ENCODE data around the gene CANT1. TPM values are rescaled to one million over a fixed set of nuclear protein-coding genes. Genes with fewer than 3 reads are reported as not detected.

Gene CANT1
- total RNA-seq, 1 experiment from 2014 or later, result 116 TPM

DNA sequence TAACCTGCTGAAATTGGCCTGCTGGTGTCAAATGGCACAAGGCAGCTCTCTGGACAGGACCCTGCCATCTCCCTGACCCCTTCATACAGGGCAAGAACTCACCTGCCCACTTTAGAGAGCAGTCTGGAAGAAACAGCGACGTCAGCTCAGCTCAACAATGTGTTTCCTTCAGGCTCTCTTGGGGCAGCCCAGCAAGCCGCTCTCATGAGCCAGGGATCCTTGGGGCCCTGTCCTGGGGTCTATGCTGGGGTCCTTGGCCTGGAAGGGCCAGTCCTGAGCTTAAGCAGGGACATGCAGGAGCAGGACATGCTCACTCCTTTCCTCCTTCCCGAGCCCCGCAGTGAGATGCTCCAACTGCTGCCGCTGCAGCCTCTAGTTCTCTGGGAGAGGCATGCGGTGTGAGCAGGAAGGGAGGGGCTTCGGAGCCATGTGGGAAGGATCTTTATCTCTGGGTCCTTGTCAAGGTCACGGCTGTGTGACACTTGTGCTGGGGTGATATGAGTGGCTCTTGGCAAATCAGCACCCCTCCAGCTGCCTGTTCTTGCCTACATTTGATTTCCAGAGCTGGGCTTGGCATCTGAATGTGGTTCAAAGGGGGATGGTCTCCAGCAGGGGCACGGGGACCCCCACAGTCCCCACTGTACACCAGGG, 17.8 kb upstream of the CANT1 start:
- H3F3A ChIP-seq (ENCODE audit: insufficient read depth, low read depth), result 0 out of 2 replicates have a peak, but pooled peaks cover 6% of the 10 kb centered on the region
- CTCF ChIA-PET, result interaction anchor here (0.5 to 1.8 kb wide), 3 partner anchors 10 to 125 kb away, joined by 3 to 10 read pairs (median 9); no protein-coding TSS in a partner anchor
- H3K4me3 ChIP-seq, result no peak overlapping the region; the same call in 1 of the 2 replicates
- intact Hi-C loops (cut with micrococcal nuclease; ENCODE audit: unreplicated experiment), result loop anchor here (2.0 kb wide), 1 partner anchor 23 kb away; no protein-coding TSS in a partner anchor
- peaks cover 37% of the 10 kb centered on the region for H3K4me1 ChIP-seq (replicated peaks; ENCODE audit: insufficient read depth)
- POLR2A ChIA-PET (ENCODE audit: unreplicated experiment), result interaction anchor here (0.7 to 1.1 kb wide), 2 partner anchors 22 to 31 kb away, joined by 3 read pairs; no protein-coding TSS in a partner anchor
- peak overlapping the region; percentile 88 for H3K4me2 ChIP-seq
- DNase-seq, result no peak
- H3K9me2 ChIP-seq (ENCODE audit: insufficient read depth), result no peaks in the 10 kb centered on the region
- no peak for TF ChIP-seq EZH2 (IDR thresholded peaks at IDR 0.05; ENCODE audit: low read depth)
- TF ChIP-seq, protein P1, sequence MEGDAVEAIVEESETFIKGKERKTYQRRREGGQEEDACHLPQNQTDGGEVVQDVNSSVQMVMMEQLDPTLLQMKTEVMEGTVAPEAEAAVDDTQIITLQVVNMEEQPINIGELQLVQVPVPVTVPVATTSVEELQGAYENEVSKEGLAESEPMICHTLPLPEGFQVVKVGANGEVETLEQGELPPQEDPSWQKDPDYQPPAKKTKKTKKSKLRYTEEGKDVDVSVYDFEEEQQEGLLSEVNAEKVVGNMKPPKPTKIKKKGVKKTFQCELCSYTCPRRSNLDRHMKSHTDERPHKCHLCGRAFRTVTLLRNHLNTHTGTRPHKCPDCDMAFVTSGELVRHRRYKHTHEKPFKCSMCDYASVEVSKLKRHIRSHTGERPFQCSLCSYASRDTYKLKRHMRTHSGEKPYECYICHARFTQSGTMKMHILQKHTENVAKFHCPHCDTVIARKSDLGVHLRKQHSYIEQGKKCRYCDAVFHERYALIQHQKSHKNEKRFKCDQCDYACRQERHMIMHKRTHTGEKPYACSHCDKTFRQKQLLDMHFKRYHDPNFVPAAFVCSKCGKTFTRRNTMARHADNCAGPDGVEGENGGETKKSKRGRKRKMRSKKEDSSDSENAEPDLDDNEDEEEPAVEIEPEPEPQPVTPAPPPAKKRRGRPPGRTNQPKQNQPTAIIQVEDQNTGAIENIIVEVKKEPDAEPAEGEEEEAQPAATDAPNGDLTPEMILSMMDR (conservative IDR thresholded peaks at IDR 0.05), result no peak
- BruUV-seq (replicated peaks), result no TSS peak
- no peaks in the 10 kb centered on the region for H3K9me3 ChIP-seq (ENCODE audit: insufficient read depth, low read depth)
- no peaks in the 10 kb centered on the region for H3K79me2 ChIP-seq (ENCODE audit: low read depth)
- no peaks in the 10 kb centered on the region for H3K27me3 ChIP-seq (ENCODE audit: insufficient read depth, low read depth)
- H4K20me1 ChIP-seq (ENCODE audit: insufficient read depth), result no peaks in the 10 kb centered on the region
- peak overlapping the region; percentile 64; the same call in 1 of the 2 replicates for H3K27ac ChIP-seq
- H3K36me3 ChIP-seq (ENCODE audit: low read depth), result no peaks in the 10 kb centered on the region
- no peak overlapping the region for H2AFZ ChIP-seq

DNA sequence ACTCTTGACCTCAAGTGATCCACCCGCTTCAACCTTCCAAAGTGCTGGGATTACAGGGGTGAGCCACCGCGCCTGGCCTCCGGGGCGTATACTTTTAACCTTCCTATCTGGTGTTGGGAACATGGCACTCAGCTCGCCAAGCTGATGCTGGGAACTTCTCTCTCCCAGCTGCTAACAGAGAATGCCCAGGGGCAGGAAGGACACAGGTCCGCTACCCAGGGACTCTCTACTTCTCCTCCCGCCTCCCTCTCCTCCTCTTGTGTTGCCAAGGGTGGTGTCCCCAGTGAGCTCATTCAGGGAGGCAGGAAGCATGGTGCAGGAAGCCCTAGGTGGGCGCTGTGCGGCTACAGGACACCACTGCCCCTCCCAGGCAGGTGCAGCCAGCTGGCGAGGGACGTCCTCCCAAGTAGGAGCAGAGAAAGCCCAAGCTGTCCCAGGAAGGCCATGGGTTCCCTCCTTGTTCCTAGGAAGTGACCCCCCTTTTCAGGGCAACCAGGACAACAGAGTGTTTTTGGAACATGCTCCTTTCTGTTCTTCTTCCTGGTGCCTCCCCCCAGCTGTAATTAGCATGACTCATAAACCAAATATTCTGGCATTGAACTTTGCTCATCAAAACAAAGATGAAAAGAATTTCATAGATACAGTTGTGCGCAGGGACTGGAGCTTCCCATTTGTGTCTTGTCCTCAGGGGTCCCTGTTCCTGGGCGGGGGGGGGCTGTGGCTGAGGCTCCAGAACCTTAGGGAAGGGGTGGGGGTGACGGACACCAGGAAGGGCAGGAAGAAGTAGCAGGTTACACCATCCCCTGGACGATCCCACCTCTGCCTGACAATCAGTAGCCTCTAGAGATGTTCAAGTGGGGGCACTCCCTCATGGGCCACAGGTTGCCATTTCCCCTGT, 17.1 kb upstream of the CANT1 start:
- no peak for TF ChIP-seq EZH2 (IDR thresholded peaks at IDR 0.05; ENCODE audit: low read depth)
- TF ChIP-seq, protein P1 (conservative IDR thresholded peaks at IDR 0.05), result no peak
- Histone ChIP-seq H3K4me3 (peak overlapping the region; percentile 39; the same call in 1 of the 2 replicates), H3K27me3 (ENCODE audit: insufficient read depth, low read depth) (no peaks in the 10 kb centered on the region), H4K20me1 (ENCODE audit: insufficient read depth) (no peaks in the 10 kb centered on the region), H2AFZ (no peak overlapping the region), H3K9me2 (ENCODE audit: insufficient read depth) (no peaks in the 10 kb centered on the region), H3K79me2 (ENCODE audit: low read depth) (no peaks in the 10 kb centered on the region), H3K36me3 (ENCODE audit: low read depth) (no peaks in the 10 kb centered on the region), H3F3A (ENCODE audit: insufficient read depth, low read depth) (0 out of 2 replicates have a peak, but pooled peaks cover 6% of the 10 kb centered on the region), H3K4me1 (replicated peaks; ENCODE audit: insufficient read depth) (peaks cover 37% of the 10 kb centered on the region), H3K9me3 (ENCODE audit: insufficient read depth, low read depth) (no peaks in the 10 kb centered on the region), H3K27ac (peak overlapping the region; percentile 64), H3K4me2 (peak overlapping the region; percentile 88)
- peak; percentile 66 to 73 for DNase-seq
- no TSS peak for BruUV-seq (replicated peaks)
- intact Hi-C loops (cut with micrococcal nuclease; ENCODE audit: unreplicated experiment), result loop anchor here (2.0 kb wide), 1 partner anchor 22 kb away; no protein-coding TSS in a partner anchor
- POLR2A ChIA-PET (ENCODE audit: unreplicated experiment), result interaction anchor here (0.5 to 1.1 kb wide), 6 partner anchors 10 to 898 kb away, joined by 3 to 15 read pairs (median 3); partner anchors contain the start of gene TMC6
- CTCF ChIA-PET, result interaction anchor here (0.6 to 1.8 kb wide), 8 partner anchors 9 to 126 kb away, joined by 3 to 19 read pairs (median 6); no protein-coding TSS in a partner anchor

Data from PC-9 (cell line).